Retinal pigment epithelial cell (primary cell): ENCODE measurements around the gene SACS.
"Not testable (repeated sequence)": the region's sequence is repeated elsewhere in the genome, so short reads cannot be mapped to it uniquely, and the experiment has no call there.

Source experiments
- DNase-seq: peaks from one replicate; pipeline ENCODE4 v3.0.0-alpha.2; 2010; ENCODE audit warnings: low read depth
- H3K4me3 ChIP-seq: 2 replicates; pipeline ENCODE4 v1.5.1; 2011; ENCODE audit warnings: mild to moderate bottlenecking, low read length, control low read depth, moderate library complexity
- TF ChIP-seq, protein P1 (sequence below): conservative IDR thresholded peaks from 2 replicates; pipeline ENCODE4 v1.5.1; 2011; ENCODE audit warnings: low read depth, low read length, control low read depth, inconsistent platforms

The SACS gene

DNA sequence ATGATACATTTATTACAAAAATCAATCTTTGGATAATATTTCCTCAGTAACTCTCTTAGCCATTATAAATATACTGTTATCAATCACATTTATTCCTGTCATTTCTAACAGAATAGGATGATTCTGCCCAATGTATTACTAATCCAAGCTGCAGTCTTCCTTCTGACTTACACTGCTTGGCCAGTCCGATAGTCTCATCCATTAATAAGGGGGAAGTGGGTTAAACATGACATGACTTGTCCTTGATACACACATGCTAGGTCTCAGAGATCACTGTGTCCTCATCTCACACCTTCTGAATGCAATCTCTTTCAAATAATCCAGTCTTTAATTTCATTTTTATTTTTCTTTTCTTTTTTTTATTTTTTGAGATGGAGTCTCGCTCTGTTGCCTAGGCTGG is 18.8 kb downstream of the SACS start:
- TF ChIP-seq, protein P1, sequence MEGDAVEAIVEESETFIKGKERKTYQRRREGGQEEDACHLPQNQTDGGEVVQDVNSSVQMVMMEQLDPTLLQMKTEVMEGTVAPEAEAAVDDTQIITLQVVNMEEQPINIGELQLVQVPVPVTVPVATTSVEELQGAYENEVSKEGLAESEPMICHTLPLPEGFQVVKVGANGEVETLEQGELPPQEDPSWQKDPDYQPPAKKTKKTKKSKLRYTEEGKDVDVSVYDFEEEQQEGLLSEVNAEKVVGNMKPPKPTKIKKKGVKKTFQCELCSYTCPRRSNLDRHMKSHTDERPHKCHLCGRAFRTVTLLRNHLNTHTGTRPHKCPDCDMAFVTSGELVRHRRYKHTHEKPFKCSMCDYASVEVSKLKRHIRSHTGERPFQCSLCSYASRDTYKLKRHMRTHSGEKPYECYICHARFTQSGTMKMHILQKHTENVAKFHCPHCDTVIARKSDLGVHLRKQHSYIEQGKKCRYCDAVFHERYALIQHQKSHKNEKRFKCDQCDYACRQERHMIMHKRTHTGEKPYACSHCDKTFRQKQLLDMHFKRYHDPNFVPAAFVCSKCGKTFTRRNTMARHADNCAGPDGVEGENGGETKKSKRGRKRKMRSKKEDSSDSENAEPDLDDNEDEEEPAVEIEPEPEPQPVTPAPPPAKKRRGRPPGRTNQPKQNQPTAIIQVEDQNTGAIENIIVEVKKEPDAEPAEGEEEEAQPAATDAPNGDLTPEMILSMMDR: no peak
- no peak for DNase-seq
- no peak overlapping the region for H3K4me3 ChIP-seq

DNA sequence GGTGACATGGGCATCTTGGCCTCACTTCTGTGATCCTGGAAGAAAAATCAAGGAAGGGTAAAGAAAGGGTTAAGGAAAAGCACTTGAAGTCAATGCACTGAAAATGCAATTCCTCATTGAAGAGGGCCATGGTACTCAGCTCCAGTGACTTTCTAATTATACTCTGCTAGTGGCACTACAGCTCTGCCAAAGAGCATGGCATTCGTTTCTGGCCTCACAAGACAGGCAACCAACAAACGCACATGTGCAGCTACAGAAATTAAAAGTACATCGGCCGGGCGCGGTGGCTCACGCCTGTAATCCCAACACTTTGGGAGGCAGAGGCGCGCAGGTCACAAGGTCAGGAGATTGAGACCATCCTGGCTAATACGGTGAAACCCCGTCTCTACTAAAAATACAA is 21.8 kb downstream of the SACS start:
- TF ChIP-seq, protein P1: no peak
- no peak for DNase-seq
- no peak overlapping the region for H3K4me3 ChIP-seq

DNA sequence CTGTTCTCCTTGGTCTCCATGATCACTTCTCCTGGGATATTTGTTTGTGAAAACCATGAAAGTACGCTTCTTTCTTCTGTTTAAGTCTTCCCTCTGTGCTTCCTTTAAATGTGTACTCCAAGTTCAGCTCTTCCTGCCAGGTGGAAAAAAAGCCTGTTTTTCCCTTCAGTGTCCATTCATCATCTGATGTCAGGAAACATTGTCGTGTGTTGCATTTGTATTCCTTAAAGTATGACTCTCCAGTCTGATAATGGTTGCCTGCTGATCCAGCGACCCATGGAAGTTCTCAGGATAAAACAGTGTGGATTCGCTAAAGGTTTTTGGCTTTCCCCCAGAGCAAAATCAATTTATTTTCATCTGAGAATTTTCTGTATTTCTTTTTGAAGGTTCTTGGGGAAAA is 22.3 kb downstream of the SACS start:
- TF ChIP-seq, protein P1: no peak
- DNase-seq: no peak
- no peak overlapping the region for H3K4me3 ChIP-seq

DNA sequence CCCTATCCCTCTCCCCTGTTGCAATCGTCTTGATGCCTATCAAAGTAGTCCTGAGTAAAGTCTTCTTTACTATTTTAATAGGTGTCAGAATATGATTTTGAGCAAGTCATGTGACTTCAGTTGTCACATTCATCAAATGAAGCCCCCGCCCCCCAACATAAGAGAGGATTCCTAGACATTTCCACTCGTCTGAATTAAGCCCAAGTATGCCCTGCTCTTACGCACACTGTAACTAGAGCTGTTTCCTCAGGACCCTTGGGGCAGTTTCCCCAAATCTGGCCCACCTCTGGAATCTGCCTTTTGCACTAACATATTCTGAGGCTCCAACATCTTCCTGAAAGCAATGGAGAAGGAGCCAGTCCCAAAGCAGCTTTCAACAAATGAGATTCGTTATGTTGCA is 25.5 kb downstream of the SACS start:
- DNase-seq: no peak
- TF ChIP-seq, protein P1: no peak
- no peak overlapping the region for H3K4me3 ChIP-seq

DNA sequence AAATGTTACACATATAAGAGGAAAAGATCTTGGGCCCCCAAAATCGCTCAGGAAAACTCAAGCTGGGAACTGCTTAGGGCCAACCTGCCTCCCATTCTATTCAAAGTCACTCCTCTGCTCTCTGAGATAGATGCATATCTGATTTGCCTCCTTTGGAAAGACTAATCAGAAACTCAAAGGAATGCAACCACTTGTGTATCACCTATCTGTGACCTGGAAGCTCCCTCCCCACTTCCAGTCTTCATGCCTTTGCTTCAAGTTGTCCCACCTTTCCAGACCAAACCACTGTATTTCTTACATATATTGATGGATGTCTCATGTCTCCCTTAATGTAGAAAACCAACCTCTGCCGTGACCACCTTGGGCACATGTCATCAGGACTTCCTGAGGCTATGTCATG is 32.3 kb downstream of the SACS start:
- not testable (repeated sequence) for DNase-seq, H3K4me3 ChIP-seq

DNA sequence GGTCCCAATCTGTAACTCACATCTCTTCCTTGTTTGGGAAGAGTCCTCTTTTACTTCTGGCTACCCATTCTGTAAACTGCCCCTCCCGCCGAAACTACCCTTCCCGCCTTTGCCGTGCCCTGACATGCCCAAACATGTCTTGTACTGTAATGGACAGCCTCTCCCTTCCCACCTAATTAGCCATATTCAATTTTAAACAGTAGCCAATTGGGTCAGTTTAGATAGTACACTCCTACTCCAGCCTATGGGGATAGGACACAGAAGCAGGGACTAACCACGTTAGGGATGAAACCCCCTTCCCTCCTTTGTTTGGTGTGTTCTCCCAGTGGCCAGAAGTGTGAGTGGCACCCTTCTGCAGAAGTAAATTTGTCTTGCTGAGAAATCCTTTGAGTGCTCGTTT is 34.2 kb downstream of the SACS start:
- TF ChIP-seq, protein P1: no peak
- H3K4me3 ChIP-seq: no peak overlapping the region
- no peak for DNase-seq

DNA sequence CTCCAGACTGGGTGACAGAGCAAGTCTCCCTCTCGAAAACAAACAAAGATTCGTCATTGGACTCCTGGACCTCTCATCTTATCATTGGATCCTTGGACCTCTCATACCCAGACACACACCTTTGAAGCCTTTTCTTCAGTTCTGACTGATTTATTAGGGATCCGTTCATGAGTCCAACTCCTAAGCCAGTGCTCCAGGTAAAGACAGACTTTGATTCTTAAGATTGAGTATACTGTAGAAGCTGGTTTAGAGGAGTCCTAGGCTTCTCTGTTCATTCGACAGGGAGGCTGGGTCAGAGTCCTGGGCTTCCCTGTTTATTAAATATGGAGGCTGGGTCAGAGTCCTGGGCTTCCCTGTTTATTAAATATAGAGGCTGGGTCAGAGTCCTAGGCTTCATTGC is 38.7 kb downstream of the SACS start:
- no peak for DNase-seq
- TF ChIP-seq, protein P1: no peak
- H3K4me3 ChIP-seq: no peak overlapping the region
